CD8-positive, alpha-beta memory T cell (primary cell): Measurements from ENCODE around the gene STK32B. TPM values are rescaled to one million over a fixed set of nuclear protein-coding genes. Genes with fewer than 3 reads are reported as not detected.
"Not testable (repeated sequence)": the region's sequence is repeated elsewhere in the genome, so short reads cannot be mapped to it uniquely, and the experiment has no call there.

Experiments
- CTCF ChIA-PET: fragments of 350-600 bp; sonication (Branson Sonifier 250); formaldehyde crosslinking; loops from one replicate; lab custom pipeline; 2021; ENCODE audit warnings: antibody characterized with exemption; lab: Charles Lee
- POLR2A ChIA-PET: fragments of 350-600 bp; sonication (Branson Sonifier 250); formaldehyde crosslinking; loops from one replicate; lab custom pipeline; 2021; ENCODE audit warnings: antibody characterized with exemption; lab: Charles Lee
- DNase-seq, 5 donors: peaks; one replicate each; pipeline versions ENCODE4 v3.0.0 to v3.0.0-alpha.2; 2020 to 2022; ENCODE audit warnings: mixed read lengths in 1 of 5
- H3K27ac ChIP-seq: one replicate; pipeline ENCODE4 v1.7.0; 2013; ENCODE audit warnings: low read depth, mild to moderate bottlenecking, low read length, moderate library complexity
- H3K27me3 ChIP-seq: 2 replicates; pipeline ENCODE4 v1.7.0; 2013; ENCODE audit warnings: low read length, mild to moderate bottlenecking; ENCODE audit not compliant: insufficient read depth, poor library complexity, severe bottlenecking
- H3K36me3 ChIP-seq: 2 replicates; pipeline ENCODE4 v1.7.0; 2013; ENCODE audit warnings: mild to moderate bottlenecking, low read length, moderate library complexity; ENCODE audit not compliant: insufficient read depth
- H3K4me1 ChIP-seq: 2 replicates; pipeline ENCODE4 v1.7.0; 2013; ENCODE audit warnings: mild to moderate bottlenecking, low read length, moderate library complexity; ENCODE audit not compliant: insufficient read depth
- H3K4me3 ChIP-seq: 2 replicates; pipeline ENCODE4 v1.7.0; 2013; ENCODE audit warnings: mild to moderate bottlenecking, low read length
- H3K9me3 ChIP-seq: 2 replicates; pipeline ENCODE4 v1.7.0; 2013; ENCODE audit warnings: mild to moderate bottlenecking, low read length
- H3K27ac Mint-ChIP-seq, 8 donors: one replicate each; pipeline ENCODE4 v1.8.0; 2020 to 2021; ENCODE audit warnings: mixed read lengths in 8 of 8, mild to moderate bottlenecking in 6 of 8, inconsistent platforms in 3 of 8, moderate library complexity in 3 of 8
- H3K27me3 Mint-ChIP-seq, 2 donors: one replicate each; pipeline ENCODE4 v1.8.0; 2020 to 2021; ENCODE audit warnings: mixed read lengths in 2 of 2, mild to moderate bottlenecking in 1 of 2, moderate library complexity in 1 of 2
- H3K36me3 Mint-ChIP-seq, 3 donors: one replicate each; pipeline ENCODE4 v1.8.0; 2020 to 2021; ENCODE audit warnings: mixed read lengths in 3 of 3, inconsistent platforms in 1 of 3, mild to moderate bottlenecking in 1 of 3
- H3K4me1 Mint-ChIP-seq, 3 donors: one replicate each; pipeline ENCODE4 v1.8.0; 2020 to 2021; ENCODE audit warnings: mixed read lengths in 3 of 3, inconsistent platforms in 1 of 3, mild to moderate bottlenecking in 1 of 3
- H3K4me3 Mint-ChIP-seq, 7 donors: one replicate each; pipeline ENCODE4 v1.8.0; 2020 to 2021; ENCODE audit warnings: mixed read lengths in 7 of 7, mild to moderate bottlenecking in 6 of 7, moderate library complexity in 4 of 7, inconsistent platforms in 2 of 7
- H3K9me3 Mint-ChIP-seq, 5 donors: one replicate each; pipeline ENCODE4 v1.8.0; 2020 to 2022; ENCODE audit warnings: mixed read lengths in 5 of 5, mild to moderate bottlenecking in 3 of 5, moderate library complexity in 2 of 5, inconsistent platforms in 1 of 5
- polyA plus RNA-seq: library from polyadenylated mRNA; unstranded; fragments of 300-500 nt; fragmentation: Illumina TruSeq; gene quantifications from one replicate; pipeline ENCODE4 v1.2.3, GENCODE V29; 2021
- total RNA-seq, 2 experiments: library from RNA; stranded (reverse); gene quantifications; one replicate each; pipeline ENCODE4 v1.2.3, GENCODE V29; 2021

Gene STK32B
- total and polyA plus RNA-seq, 3 experiments from 2014 or later = not detected

GRCh38 chr4:5160668-5161067 is 109.4 kb downstream of the STK32B start:
- peaks cover 0 to 2% (median 0%) of the 10 kb centered on the region in 5 donors for H3K9me3 Mint-ChIP-seq
- H3K36me3 ChIP-seq = no peaks in the 10 kb centered on the region
- no peak overlapping the region for H3K4me3 ChIP-seq
- peaks cover 5% of the 10 kb centered on the region for H3K27me3 ChIP-seq
- no peaks in the 10 kb centered on the region for H3K9me3 ChIP-seq
- H3K27ac Mint-ChIP-seq = no peak overlapping the region
- H3K4me1 ChIP-seq = no peaks in the 10 kb centered on the region
- POLR2A ChIA-PET = no interaction called here
- CTCF ChIA-PET = no interaction called here
- H3K36me3 Mint-ChIP-seq = peaks cover 0 to under 1% (median 0%) of the 10 kb centered on the region in 3 donors
- H3K4me3 Mint-ChIP-seq = no peak overlapping the region
- H3K27me3 Mint-ChIP-seq = peaks cover 0 to 1% of the 10 kb centered on the region in 2 donors
- H3K27ac ChIP-seq = no peak overlapping the region
- H3K4me1 Mint-ChIP-seq = no peaks in the 10 kb centered on the region
- DNase-seq = no peak

- Histone ChIP-seq H3K4me1 (no peaks in the 10 kb centered on the region), H3K4me3 (no peak overlapping the region), H3K27me3 (no peaks in the 10 kb centered on the region), H3K9me3 (no peaks in the 10 kb centered on the region), H3K36me3 (no peaks in the 10 kb centered on the region), H3K27ac (no peak overlapping the region)
- peaks cover 0 to 7% of the 10 kb centered on the region in 2 donors for H3K27me3 Mint-ChIP-seq
- peaks cover 0 to 2% (median 0%) of the 10 kb centered on the region in 5 donors for H3K9me3 Mint-ChIP-seq
- no peaks in the 10 kb centered on the region for H3K4me1 Mint-ChIP-seq
- no peak for DNase-seq
- ChIA-PET POLR2A (no interaction called here), CTCF (no interaction called here)
- no peaks in the 10 kb centered on the region for H3K36me3 Mint-ChIP-seq
- no peak overlapping the region for H3K27ac Mint-ChIP-seq
- no peak overlapping the region for H3K4me3 Mint-ChIP-seq
Observed at GRCh38 chr4:5162909-5163508, 111.7 kb downstream of the STK32B start.

- Mint-ChIP-seq H3K4me3 (no peak overlapping the region), H3K9me3 (peaks cover 0 to 7% (median 0%) of the 10 kb centered on the region in 5 donors), H3K27me3 (peaks cover 0 to 10% of the 10 kb centered on the region in 2 donors), H3K4me1 (no peaks in the 10 kb centered on the region), H3K27ac (no peak overlapping the region), H3K36me3 (no peaks in the 10 kb centered on the region)
- POLR2A ChIA-PET = no interaction called here
- H3K36me3 ChIP-seq = no peaks in the 10 kb centered on the region
- CTCF ChIA-PET = no interaction called here
- no peak for DNase-seq
- no peaks in the 10 kb centered on the region for H3K4me1 ChIP-seq
- H3K27ac ChIP-seq = no peak overlapping the region
- H3K4me3 ChIP-seq = no peak overlapping the region
- H3K9me3 ChIP-seq = no peaks in the 10 kb centered on the region
- H3K27me3 ChIP-seq = no peaks in the 10 kb centered on the region
Observed at GRCh38 chr4:5164221-5164912, 113.1 kb downstream of the STK32B start.

GRCh38 chr4:5165420-5166369 is 114.4 kb downstream of the STK32B start:
- no peaks in the 10 kb centered on the region for H3K4me1 ChIP-seq
- no peaks in the 10 kb centered on the region for H3K9me3 ChIP-seq
- ChIA-PET CTCF (no interaction called here), POLR2A (no interaction called here)
- no peak overlapping the region for H3K4me3 Mint-ChIP-seq
- no peak overlapping the region for H3K27ac Mint-ChIP-seq
- H3K36me3 ChIP-seq = no peaks in the 10 kb centered on the region
- H3K4me3 ChIP-seq = no peak overlapping the region
- no peaks in the 10 kb centered on the region for H3K4me1 Mint-ChIP-seq
- peaks cover 0 to 10% of the 10 kb centered on the region in 2 donors for H3K27me3 Mint-ChIP-seq
- no peak for DNase-seq
- no peak overlapping the region for H3K27ac ChIP-seq
- no peaks in the 10 kb centered on the region for H3K36me3 Mint-ChIP-seq
- no peaks in the 10 kb centered on the region for H3K27me3 ChIP-seq
- peaks cover 0 to 7% (median 3%) of the 10 kb centered on the region in 5 donors for H3K9me3 Mint-ChIP-seq

GRCh38 chr4:5166377-5166776 is 115.1 kb downstream of the STK32B start:
- H3K4me3 ChIP-seq = no peak overlapping the region
- H3K4me1 ChIP-seq = no peaks in the 10 kb centered on the region
- no peaks in the 10 kb centered on the region for H3K36me3 ChIP-seq
- Mint-ChIP-seq H3K27me3 (peaks cover 0 to 10% of the 10 kb centered on the region in 2 donors), H3K9me3 (peaks cover 0 to 7% (median 3%) of the 10 kb centered on the region in 5 donors), H3K4me1 (no peaks in the 10 kb centered on the region), H3K4me3 (no peak overlapping the region), H3K27ac (no peak overlapping the region), H3K36me3 (no peaks in the 10 kb centered on the region)
- H3K9me3 ChIP-seq = no peaks in the 10 kb centered on the region
- ChIA-PET POLR2A (no interaction called here), CTCF (no interaction called here)
- H3K27ac ChIP-seq = no peak overlapping the region
- H3K27me3 ChIP-seq = no peaks in the 10 kb centered on the region
- DNase-seq = no peak

- no peaks in the 10 kb centered on the region for H3K36me3 Mint-ChIP-seq
- H3K4me1 ChIP-seq = no peaks in the 10 kb centered on the region
- H3K27me3 ChIP-seq = no peaks in the 10 kb centered on the region
- no peak for DNase-seq
- no peak overlapping the region for H3K27ac Mint-ChIP-seq
- ChIA-PET CTCF (no interaction called here), POLR2A (no interaction called here)
- no peaks in the 10 kb centered on the region for H3K4me1 Mint-ChIP-seq
- no peak overlapping the region for H3K4me3 ChIP-seq
- no peak overlapping the region for H3K27ac ChIP-seq
- no peaks in the 10 kb centered on the region for H3K9me3 ChIP-seq
- peaks cover 0 to 8% (median 3%) of the 10 kb centered on the region in 5 donors for H3K9me3 Mint-ChIP-seq
- peaks cover 0 to 10% of the 10 kb centered on the region in 2 donors for H3K27me3 Mint-ChIP-seq
- no peaks in the 10 kb centered on the region for H3K36me3 ChIP-seq
- no peak overlapping the region for H3K4me3 Mint-ChIP-seq
Observed at GRCh38 chr4:5168891-5169290, 117.6 kb downstream of the STK32B start.

GRCh38 chr4:5175836-5176235 is 124.6 kb downstream of the STK32B start:
- DNase-seq, H3K9me3 ChIP-seq, CTCF ChIA-PET, H3K4me1 ChIP-seq, H3K4me3 Mint-ChIP-seq, H3K9me3 Mint-ChIP-seq, H3K27me3 ChIP-seq, H3K27me3 Mint-ChIP-seq, H3K4me1 Mint-ChIP-seq, H3K27ac ChIP-seq, POLR2A ChIA-PET, H3K4me3 ChIP-seq, H3K36me3 Mint-ChIP-seq, H3K36me3 ChIP-seq, H3K27ac Mint-ChIP-seq: not testable (repeated sequence)

- ChIA-PET CTCF (no interaction called here), POLR2A (no interaction called here)
- no peaks in the 10 kb centered on the region for H3K4me1 Mint-ChIP-seq
- H3K9me3 Mint-ChIP-seq = peaks cover 0 to 4% (median 0%) of the 10 kb centered on the region in 5 donors
- H3K4me3 ChIP-seq = no peak overlapping the region
- no peaks in the 10 kb centered on the region for H3K27me3 ChIP-seq
- no peak overlapping the region for H3K4me3 Mint-ChIP-seq
- no peaks in the 10 kb centered on the region for H3K4me1 ChIP-seq
- H3K27ac ChIP-seq = no peak overlapping the region
- H3K27me3 Mint-ChIP-seq = peaks cover 0 to 6% of the 10 kb centered on the region in 2 donors
- H3K9me3 ChIP-seq = no peaks in the 10 kb centered on the region
- no peaks in the 10 kb centered on the region for H3K36me3 ChIP-seq
- no peaks in the 10 kb centered on the region for H3K36me3 Mint-ChIP-seq
- DNase-seq = no peak
- H3K27ac Mint-ChIP-seq = peak overlapping the region in 1 of 8 donors; percentile 2
Observed at GRCh38 chr4:5184606-5185005, 133.3 kb downstream of the STK32B start.
